H1 (cell line): ENCODE data around the gene RTP2. TPM values are rescaled to one million over a fixed set of nuclear protein-coding genes. Genes with fewer than 3 reads are reported as not detected.

Experiments
- CTCF ChIA-PET: fragments of 300-600 bp; sonication (Branson Sonifier 250); formaldehyde crosslinking; loops from one replicate; lab custom pipeline; 2021; ENCODE audit not compliant: partially characterized antibody; lab: Charles Lee
- POLR2A ChIA-PET: fragments of 300-600 bp; sonication (Branson Sonifier 250); formaldehyde crosslinking; loops from one replicate; lab custom pipeline; 2021; ENCODE audit warnings: inconsistent platforms; ENCODE audit not compliant: partially characterized antibody; lab: Charles Lee
- DNase-seq, 2 experiments: peaks; one replicate each; pipeline versions ENCODE4 v3.0.0 to v3.0.0-alpha.2; 2010 to 2022; ENCODE audit warnings: low spot score in 2 of 2, low read depth in 1 of 2, mixed read lengths in 1 of 2
- FAIRE-seq: peaks from 2 replicates; lab custom pipeline; 2011; peaks lifted over from hg19 to GRCh38; lab: Jason Lieb, UNC
- H2AFZ ChIP-seq: 2 replicates; pipeline ENCODE4 v1.8.1; 2012; ENCODE audit warnings: low read length, inconsistent platforms
- H2AK5ac ChIP-seq: 2 replicates; pipeline ENCODE4 v1.6.1; 2013; ENCODE audit warnings: low read depth, low read length
- H2BK120ac ChIP-seq: replicated peaks from 2 replicates; pipeline ENCODE3; 2013; ENCODE audit warnings: low read depth, low read length, inconsistent platforms
- H2BK12ac ChIP-seq: 2 replicates; pipeline ENCODE4 v1.6.1; 2013; ENCODE audit warnings: low read depth, low read length
- H2BK15ac ChIP-seq: 2 replicates; pipeline ENCODE4 v1.6.1; 2013; ENCODE audit warnings: low read length
- H2BK20ac ChIP-seq: 2 replicates; pipeline ENCODE4 v1.6.1; 2013; ENCODE audit warnings: low read length
- H2BK5ac ChIP-seq: 2 replicates; pipeline ENCODE4 v1.6.1; 2013; ENCODE audit warnings: low read depth, low read length
- H3K14ac ChIP-seq: 2 replicates; pipeline ENCODE4 v1.6.1; 2013; ENCODE audit warnings: inconsistent platforms; ENCODE audit not compliant: insufficient read length
- H3K18ac ChIP-seq: 2 replicates; pipeline ENCODE4 v1.6.1; 2013; ENCODE audit warnings: low read length; ENCODE audit errors: extremely low read depth
- H3K23ac ChIP-seq: 2 replicates; pipeline ENCODE4 v1.6.1; 2013; ENCODE audit warnings: inconsistent platforms; ENCODE audit not compliant: insufficient read length
- H3K23me2 ChIP-seq: 2 replicates; pipeline ENCODE4 v1.6.1; 2013; ENCODE audit warnings: low read depth, low read length
- H3K27ac ChIP-seq: 2 replicates; pipeline ENCODE4 v1.6.1; 2011; ENCODE audit warnings: low read depth, low read length, inconsistent platforms
- H3K27me3 ChIP-seq, 4 experiments: replicated peaks in 1 of 4; 1 replicate in 1 of 4; 2 replicates in 3 of 4; pipeline versions ENCODE4 v1.6.1 to v1.8.1; 2011 to 2013; ENCODE audit warnings: low read length in 3 of 4, mild to moderate bottlenecking in 3 of 4, inconsistent platforms in 2 of 4, mixed read lengths in 2 of 4, moderate library complexity in 1 of 4; ENCODE audit not compliant: control insufficient read depth in 3 of 4, insufficient read depth in 3 of 4; ENCODE audit errors: extremely low read depth in 1 of 4
- H3K36me3 ChIP-seq, 4 experiments: 2 replicates each; pipeline versions ENCODE4 v1.6.1 to v1.8.1; 2011 to 2013; ENCODE audit warnings: mild to moderate bottlenecking in 4 of 4, low read length in 3 of 4, moderate library complexity in 2 of 4, control low read depth in 1 of 4, inconsistent platforms in 1 of 4; ENCODE audit not compliant: insufficient read depth in 4 of 4, control insufficient read depth in 2 of 4
- H3K4ac ChIP-seq: replicated peaks from 2 replicates; pipeline ENCODE3; 2013; ENCODE audit warnings: low read length, low read depth, mixed read lengths, inconsistent platforms; ENCODE audit not compliant: insufficient read length
- H3K4me1 ChIP-seq, 4 experiments: replicated peaks in 1 of 4; 1 replicate in 1 of 4; 2 replicates in 3 of 4; pipeline versions ENCODE4 v1.6.1 to v1.8.1; 2011 to 2013; ENCODE audit warnings: low read length in 3 of 4, inconsistent platforms in 2 of 4, mixed read lengths in 1 of 4; ENCODE audit not compliant: insufficient read depth in 4 of 4, control insufficient read depth in 3 of 4
- H3K4me2 ChIP-seq, 2 experiments: 2 replicates each; pipeline versions ENCODE4 v1.6.1 to v1.8.1; 2011 to 2013; ENCODE audit warnings: low read depth in 2 of 2, low read length in 2 of 2, control low read depth in 1 of 2, inconsistent platforms in 1 of 2, mild to moderate bottlenecking in 1 of 2; ENCODE audit not compliant: insufficient read depth in 1 of 2
- H3K4me3 ChIP-seq, 4 experiments: fragments of 200-600, 300-600 bp in 1 of 4; sonication (generic), shearing (Covaris generic), sonication (Bioruptor Twin) in 1 of 4; 2 replicates each; pipeline versions ENCODE4 v1.5.1 to v1.8.1; 2011 to 2016; ENCODE audit warnings: low read length in 4 of 4, low read depth in 3 of 4, control low read depth in 2 of 4, inconsistent platforms in 2 of 4, mild to moderate bottlenecking in 2 of 4, mixed read lengths in 1 of 4, moderate library complexity in 1 of 4; ENCODE audit not compliant: insufficient read depth in 2 of 4; ENCODE audit errors: extremely low read depth in 1 of 4
- H3K56ac ChIP-seq: replicated peaks from 2 replicates; pipeline ENCODE3; 2013; ENCODE audit warnings: low read depth, mild to moderate bottlenecking, mixed read lengths, low read length, inconsistent platforms; ENCODE audit not compliant: insufficient read length
- H3K79me1 ChIP-seq: 2 replicates; pipeline ENCODE4 v1.6.1; 2013; ENCODE audit warnings: low read depth, low read length, control low read depth
- H3K79me2 ChIP-seq, 2 experiments: 2 replicates each; pipeline versions ENCODE4 v1.6.1 to v1.8.1; 2012 to 2013; ENCODE audit warnings: low read length in 2 of 2, mild to moderate bottlenecking in 2 of 2, inconsistent platforms in 1 of 2; ENCODE audit not compliant: insufficient read depth in 2 of 2, control insufficient read depth in 1 of 2
- H3K9ac ChIP-seq, 4 experiments: replicated peaks in 1 of 4; 1 replicate in 1 of 4; 2 replicates in 3 of 4; pipeline versions ENCODE4 v1.6.1 to v1.8.1; 2011 to 2013; ENCODE audit warnings: low read depth in 3 of 4, low read length in 3 of 4, control low read depth in 2 of 4, mild to moderate bottlenecking in 2 of 4, moderate library complexity in 2 of 4, inconsistent platforms in 1 of 4; ENCODE audit errors: extremely low read depth in 1 of 4
- H3K9me3 ChIP-seq, 2 experiments: 2 replicates each; pipeline versions ENCODE4 v1.6.1 to v1.8.1; 2012 to 2013; ENCODE audit warnings: mild to moderate bottlenecking in 2 of 2, moderate library complexity in 2 of 2, control low read depth in 1 of 2, inconsistent platforms in 1 of 2, low read depth in 1 of 2, low read length in 1 of 2, mixed read lengths in 1 of 2; ENCODE audit not compliant: insufficient read depth in 2 of 2
- H4K20me1 ChIP-seq, 2 experiments: replicated peaks in 1 of 2; 2 replicates each; pipeline versions ENCODE3 to v1.8.1; 2011 to 2013; ENCODE audit warnings: inconsistent platforms in 2 of 2, low read length in 2 of 2, mild to moderate bottlenecking in 1 of 2; ENCODE audit not compliant: insufficient read depth in 2 of 2, control insufficient read depth in 1 of 2
- H4K5ac ChIP-seq: 2 replicates; pipeline ENCODE4 v1.6.1; 2013; ENCODE audit warnings: low read length, low read depth, mixed read lengths, inconsistent platforms; ENCODE audit not compliant: insufficient read length
- H4K8ac ChIP-seq: 2 replicates; pipeline ENCODE4 v1.8.0; 2013; ENCODE audit warnings: mild to moderate bottlenecking, moderate library complexity, low read length, inconsistent platforms; ENCODE audit not compliant: insufficient read depth; ENCODE audit errors: extremely low read depth
- H4K91ac ChIP-seq: replicated peaks from 2 replicates; pipeline ENCODE3; 2013; ENCODE audit warnings: low read length, mixed read lengths, inconsistent platforms; ENCODE audit not compliant: insufficient read length
- BRCA1 ChIP-seq: IDR thresholded peaks from 2 replicates; pipeline ENCODE4 v1.6.1; 2012; ENCODE audit warnings: low read depth, low read length, improper control_type of control experiment
- CBX8 ChIP-seq: fragments of 300-800, 300-1000 bp; sonication (generic); IDR thresholded peaks from 2 replicates; pipeline ENCODE4 v1.7.1; 2016; ENCODE audit warnings: low read depth, low read length, borderline replicate concordance
- CHD1 ChIP-seq: IDR thresholded peaks from 2 replicates; pipeline ENCODE4 v1.6.1; 2012; ENCODE audit warnings: low read depth, low read length, improper control_type of control experiment
- E2F6 ChIP-seq: IDR thresholded peaks from 2 replicates; pipeline ENCODE4 v1.6.1; 2012; ENCODE audit warnings: inconsistent platforms
- EZH2 ChIP-seq: fragments of 200-600 bp; sonication (generic); IDR thresholded peaks from 2 replicates; pipeline ENCODE4 v1.7.1; 2012; ENCODE audit warnings: low read depth, mild to moderate bottlenecking, moderate library complexity, low read length, inconsistent platforms; ENCODE audit not compliant: severe bottlenecking
- KDM1A ChIP-seq: fragments of 200-600, 300-600 bp; sonication (generic); IDR thresholded peaks from 2 replicates; pipeline ENCODE4 v1.7.1; 2016; ENCODE audit warnings: mild to moderate bottlenecking, low read length, borderline replicate concordance
- KDM5A ChIP-seq: fragments of 200-600 bp; IDR thresholded peaks from 2 replicates; pipeline ENCODE4 v1.7.1; 2012; ENCODE audit warnings: mild to moderate bottlenecking, low read length, inconsistent platforms, mixed read lengths
- NANOG ChIP-seq: IDR thresholded peaks from 2 replicates; pipeline ENCODE4 v1.6.1; 2011; ENCODE audit warnings: low read length, low read depth, mild to moderate bottlenecking, inconsistent platforms; ENCODE audit not compliant: insufficient read depth, poor library complexity, severe bottlenecking
- POLR2AphosphoS5 ChIP-seq: IDR thresholded peaks from 2 replicates; pipeline ENCODE4 v1.6.1; 2011; ENCODE audit warnings: low read depth, low read length
- POU5F1 ChIP-seq: IDR thresholded peaks from 2 replicates; pipeline ENCODE4 v1.6.1; 2011; ENCODE audit warnings: low read depth, mild to moderate bottlenecking, low read length, moderate library complexity
- SP2 ChIP-seq: IDR thresholded peaks from 2 replicates; pipeline ENCODE4 v1.6.1; 2012; ENCODE audit warnings: mild to moderate bottlenecking, low read length, inconsistent platforms
- SRF ChIP-seq: IDR thresholded peaks from 2 replicates; pipeline ENCODE4 v1.6.1; 2011; ENCODE audit warnings: mild to moderate bottlenecking, low read depth, low read length, moderate library complexity
- YY1 ChIP-seq: IDR thresholded peaks from 2 replicates; pipeline ENCODE4 v1.6.1; 2011; ENCODE audit warnings: low read depth, mild to moderate bottlenecking, low read length
- WGBS, 2 experiments: shearing (Covaris generic) in 1 of 2; methylation state at CpG; one replicate each; pipeline versions ENCODE4 v1.1.6 to v1.1.7; 2013 to 2015; ENCODE audit warnings: low lambda C conversion rate in 2 of 2, mixed read lengths in 2 of 2, inconsistent platforms in 1 of 2, low coverage in 1 of 2, missing lambda C conversion rate in 1 of 2; ENCODE audit not compliant: insufficient replicate concordance in 2 of 2, insufficient coverage in 1 of 2, insufficient read length in 1 of 2; ENCODE audit errors: extremely low coverage in 1 of 2, missing lambda C conversion rate in 1 of 2; 5-methylcytosine and 5-hydroxymethylcytosine counted together
- polyA plus RNA-seq, 7 experiments: library from polyadenylated mRNA; depleted of rRNA in 3 of 7; stranded (reverse) in 5 of 7; unstranded in 2 of 7; fragments of >200 nt in 5 of 7; fragments of 200-250 nt in 2 of 7; gene quantifications; 1 replicate in 5 of 7; 2 replicates in 1 of 7; 4 replicates in 1 of 7; pipeline versions ENCODE4 v1.2.1 to v1.2.3, GENCODE V29; 2011 to 2013; ENCODE audit warnings: missing spikeins in 2 of 7, mixed read lengths in 2 of 7
- total RNA-seq: library from RNA; stranded (reverse); fragmentation: NEBNext Ultra II Directional; extraction: Animal tissue kit (Norgen Biotek cat#: 25700); gene quantifications from 2 replicates; pipeline ENCODE4 v1.2.1, GENCODE V29; 2021

Gene RTP2
- total and polyA plus RNA-seq, 2 of the 8 experiments (the other 6 are each of a cell fraction or from before 2014, with no cell fraction given), result not detected

- H3K23me2 ChIP-seq, result no peaks in the 10 kb centered on the region
- 90% methylated on average over 2 of the region's 2 CpGs; no CpG with 5 or more reads in 1 of the 2 experiments for WGBS, 2 experiments
- H3K4me2 ChIP-seq, result no peak overlapping the region
- H3K56ac ChIP-seq, result no peak overlapping the region
- no peak overlapping the region for H3K27ac ChIP-seq
- no peak overlapping the region for H2AK5ac ChIP-seq
- CTCF ChIA-PET, result interaction anchor here (0.6 to 23.0 kb wide), 13 partner anchors 18 to 1234 kb away, joined by 3 to 280 read pairs (median 4); partner anchors contain the start of genes BCL6 and RTP2
- no peak overlapping the region for H3K14ac ChIP-seq
- H3K18ac ChIP-seq, result 0 out of 2 replicates have a peak overlapping the region, but pooled peaks have one; percentile 54
- H3K4me1 ChIP-seq, result peaks cover 0 to 13% (median 4%) of the 10 kb centered on the region in 4 experiments; a peak in 6 of 7 replicates
- H3K9me3 ChIP-seq, result no peaks in the 10 kb centered on the region
- H3K27me3 ChIP-seq, result no peaks in the 10 kb centered on the region
- 0 out of 2 replicates have a peak overlapping the region, but pooled peaks have one; percentile 86 for H2BK5ac ChIP-seq
- H4K5ac ChIP-seq, result peak overlapping the region; percentile 10
- H2BK15ac ChIP-seq, result peak overlapping the region; percentile 65; the same call in 1 of the 2 replicates
- no peaks in the 10 kb centered on the region for H3K79me2 ChIP-seq
- DNase-seq, result no peak
- H3K36me3 ChIP-seq, result peaks cover 2 to 27% (median 7%) of the 10 kb centered on the region in 4 experiments; a peak in 6 of 8 replicates
- H2BK12ac ChIP-seq, result no peak overlapping the region
- no peak overlapping the region for H3K9ac ChIP-seq
- H2BK120ac ChIP-seq, result no peak overlapping the region
- no peak for FAIRE-seq
- H3K4ac ChIP-seq, result no peak overlapping the region
- H4K91ac ChIP-seq, result no peak overlapping the region
- no peak overlapping the region for H3K4me3 ChIP-seq
- no peaks in the 10 kb centered on the region for H4K20me1 ChIP-seq
- H2BK20ac ChIP-seq, result peak overlapping the region; percentile 80; the same call in 1 of the 2 replicates
- H4K8ac ChIP-seq, result no peak overlapping the region
- H3K23ac ChIP-seq, result no peak overlapping the region
- no peaks in the 10 kb centered on the region for H3K79me1 ChIP-seq
- POLR2A ChIA-PET, result no interaction called here
- H2AFZ ChIP-seq, result no peak overlapping the region
- TF ChIP-seq KDM1A, result no peak
- TF ChIP-seq POU5F1, result no peak
- no peak for TF ChIP-seq KDM5A
- no peak for TF ChIP-seq CHD1
- TF ChIP-seq YY1, result no peak
- no peak for TF ChIP-seq E2F6
- no peak for TF ChIP-seq NANOG
- TF ChIP-seq POLR2AphosphoS5, result no peak
- no peak for TF ChIP-seq CBX8
- no peak for TF ChIP-seq SP2
- TF ChIP-seq SRF, result no peak
- no peak for TF ChIP-seq BRCA1
- no peak for TF ChIP-seq EZH2
Measured at GRCh38 chr3:187720337-187720670, 17.9 kb upstream of the RTP2 start.
